Measurements from ENCODE around the gene ARL17A.
"Not testable (repeated sequence)": the region's sequence is repeated elsewhere in the genome, so short reads cannot be mapped to it uniquely, and the experiment has no call there.

GRCh38 chr17:46475583-46475982 is 103.9 kb downstream of the ARL17A start:
- not testable (repeated sequence) for TF ChIP-seq CTCF (IDR thresholded peaks at IDR 0.05; ENCODE audit: insufficient read depth, low read length); POLR2AphosphoS5 (IDR thresholded peaks at IDR 0.05; ENCODE audit: low read depth); REST (IDR thresholded peaks at IDR 0.05; ENCODE audit: insufficient replicate concordance, low read depth); SPI1 (IDR thresholded peaks at IDR 0.05; ENCODE audit: borderline replicate concordance, low read depth)
